Liver (tissue), 9 donors: ENCODE data around the gene GGACT. TPM values are rescaled to one million over a fixed set of nuclear protein-coding genes. Genes with fewer than 3 reads are reported as not detected.

ENCODE experiments used
- DNase-seq: peaks from one replicate; pipeline ENCODE4 v3.0.0-alpha.2; 2017; ENCODE audit warnings: low spot score
- H3K27ac ChIP-seq, 2 donors: one replicate each; pipeline ENCODE4 v1.7.0; 2013; ENCODE audit warnings: inconsistent platforms in 2 of 2, low read length in 2 of 2, control low read depth in 1 of 2, low read depth in 1 of 2, mild to moderate bottlenecking in 1 of 2
- H3K27me3 ChIP-seq, 4 donors: one replicate each; pipeline versions ENCODE4 v1.6.1 to v1.7.0; 2013; ENCODE audit warnings: low read length in 3 of 4, inconsistent platforms in 1 of 4, mild to moderate bottlenecking in 1 of 4, moderate library complexity in 1 of 4; ENCODE audit not compliant: control insufficient read depth in 4 of 4, insufficient read depth in 4 of 4
- H3K36me3 ChIP-seq, 4 donors: one replicate each; pipeline versions ENCODE4 v1.6.1 to v1.7.0; 2013; ENCODE audit warnings: low read length in 3 of 4, mild to moderate bottlenecking in 3 of 4, low read depth in 1 of 4, moderate library complexity in 1 of 4; ENCODE audit not compliant: control insufficient read depth in 4 of 4, insufficient read depth in 3 of 4
- H3K4me1 ChIP-seq, 4 donors: one replicate each; pipeline versions ENCODE4 v1.6.1 to v1.7.0; 2013; ENCODE audit warnings: low read length in 3 of 4, mild to moderate bottlenecking in 3 of 4, moderate library complexity in 1 of 4; ENCODE audit not compliant: control insufficient read depth in 4 of 4, insufficient read depth in 4 of 4
- H3K4me3 ChIP-seq, 3 donors: one replicate each; pipeline versions ENCODE4 v1.6.1 to v1.7.0; 2013; ENCODE audit warnings: low read length in 3 of 3, control low read depth in 1 of 3, low read depth in 1 of 3, mild to moderate bottlenecking in 1 of 3
- H3K9ac ChIP-seq, 2 donors: one replicate each; pipeline ENCODE4 v1.7.0; 2013; ENCODE audit warnings: low read length in 2 of 2, mild to moderate bottlenecking in 2 of 2, moderate library complexity in 2 of 2, control low read depth in 1 of 2, low read depth in 1 of 2
- H3K9me3 ChIP-seq, 4 donors: one replicate each; pipeline versions ENCODE4 v1.6.1 to v1.7.0; 2013; ENCODE audit warnings: low read length in 3 of 4; ENCODE audit not compliant: control insufficient read depth in 4 of 4
- EGR1 ChIP-seq, 2 donors: IDR thresholded peaks; 2 replicates each; pipeline ENCODE4 v1.6.1; 2016 to 2018; ENCODE audit warnings: antibody characterized with exemption in 2 of 2, low read depth in 2 of 2
- FOXA1 ChIP-seq: IDR thresholded peaks from 2 replicates; pipeline ENCODE4 v1.6.1; 2016; ENCODE audit warnings: antibody characterized with exemption
- GABPA ChIP-seq, 2 donors: IDR thresholded peaks in 1 of 2; conservative IDR thresholded peaks in 1 of 2; 2 replicates each; pipeline ENCODE4 v1.6.1; 2016; ENCODE audit warnings: antibody characterized with exemption in 2 of 2, mild to moderate bottlenecking in 1 of 2, moderate library complexity in 1 of 2
- HNF4A ChIP-seq, 2 donors: conservative IDR thresholded peaks; 2 replicates each; pipeline ENCODE4 v1.6.1; 2016; ENCODE audit warnings: antibody characterized with exemption in 2 of 2, mild to moderate bottlenecking in 2 of 2
- HNF4G ChIP-seq: IDR thresholded peaks from 2 replicates; pipeline ENCODE4 v1.6.1; 2016; ENCODE audit warnings: antibody characterized with exemption
- JUND ChIP-seq, 2 donors: IDR thresholded peaks; 2 replicates each; pipeline ENCODE4 v1.6.1; 2016; ENCODE audit warnings: antibody characterized with exemption in 2 of 2
- NR2F2 ChIP-seq: IDR thresholded peaks from 2 replicates; pipeline ENCODE4 v1.6.1; 2016; ENCODE audit warnings: antibody characterized with exemption
- RAD21 ChIP-seq, 2 donors: IDR thresholded peaks; 2 replicates each; pipeline ENCODE4 v1.6.1; 2016; ENCODE audit warnings: antibody characterized with exemption in 2 of 2, mild to moderate bottlenecking in 2 of 2
- REST ChIP-seq: IDR thresholded peaks from 2 replicates; pipeline ENCODE4 v1.6.1; 2016; ENCODE audit warnings: antibody characterized with exemption, mild to moderate bottlenecking
- RXRA ChIP-seq, 2 donors: IDR thresholded peaks; 2 replicates each; pipeline ENCODE4 v1.6.1; 2017 to 2018; ENCODE audit warnings: antibody characterized with exemption in 2 of 2, mild to moderate bottlenecking in 1 of 2
- TAF1 ChIP-seq: conservative IDR thresholded peaks from 2 replicates; pipeline ENCODE4 v1.6.1; 2016; ENCODE audit warnings: antibody characterized with exemption, mild to moderate bottlenecking
- WGBS: extraction: QIAGEN DNeasy Blood & Tissue Kit; methylation state at CpG from one replicate; pipeline ENCODE4 v1.1.7; 2013; 5-methylcytosine and 5-hydroxymethylcytosine counted together
- polyA plus RNA-seq, 2 donors: library from polyadenylated mRNA; stranded (reverse) in 1 of 2; unstranded in 1 of 2; fragments of 200-250 nt in 1 of 2; fragments of >200 nt in 1 of 2; fragmentation: Nextera tagmentation in 1 of 2; extraction: Ambion mirVana in 1 of 2; gene quantifications; one replicate each; pipeline versions ENCODE4 v1.2.1 to v1.2.3, GENCODE V29; 2013 to 2015
- total RNA-seq, 2 donors: library from RNA; depleted of rRNA; stranded (reverse); fragments of >200 nt; gene quantifications; one replicate each; pipeline ENCODE4 v1.2.3, GENCODE V29; 2014
- TF ChIP-seq, protein P1 (sequence below): IDR thresholded peaks from 2 replicates; pipeline ENCODE4 v1.6.1; 2016; ENCODE audit warnings: antibody characterized with exemption
- TF ChIP-seq, protein P2 (sequence below): IDR thresholded peaks from 2 replicates; pipeline ENCODE4 v1.6.1; 2016; ENCODE audit warnings: antibody characterized with exemption
- donor health status: healthy.
- donor health status: healthy.
- donor health status: healthy.
- donor health status: healthy.
- donor health status: healthy.

The GGACT gene
- total and polyA plus RNA-seq, 4 donors, result 2.5 to 6.3 (median 4.1) TPM

DNA sequence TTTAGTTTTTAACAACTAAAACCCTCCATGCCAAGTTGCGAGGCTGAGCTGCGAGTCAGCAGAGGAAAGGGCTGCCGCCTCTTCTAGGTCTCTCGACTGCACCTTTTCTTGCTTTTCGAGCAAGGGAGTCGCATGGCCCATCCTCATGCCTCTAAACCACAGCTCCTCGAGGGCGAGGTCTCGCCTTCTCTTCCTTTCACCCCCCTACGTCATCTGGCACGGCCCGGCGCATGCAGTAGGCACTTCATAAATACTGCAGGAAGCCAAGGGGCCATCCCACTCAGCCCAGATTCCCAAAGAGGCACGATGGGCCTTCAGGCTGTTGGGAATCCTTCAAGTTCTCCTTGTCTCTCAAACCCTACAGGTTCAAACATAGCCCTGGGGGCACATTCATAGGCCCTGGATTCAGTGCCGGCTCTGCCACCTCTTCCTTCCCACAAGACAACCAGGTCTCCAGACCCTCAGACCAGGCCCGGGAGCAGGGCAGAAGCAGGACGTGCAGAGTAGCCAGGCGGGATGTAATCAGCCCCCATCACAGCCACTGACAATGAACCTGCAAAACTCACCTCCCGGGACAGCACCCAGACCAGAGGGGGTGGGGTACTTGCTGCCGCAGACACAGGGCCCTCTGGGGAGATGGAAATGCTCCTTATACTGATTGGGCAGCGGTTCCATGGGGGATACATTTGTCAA is 41.7 kb downstream of the GGACT start:
- WGBS, result 97% methylated on average over 21 of the region's 21 CpGs
- Histone ChIP-seq H3K4me3 (no peak overlapping the region), H3K4me1 (peaks cover 1 to 43% (median 31%) of the 10 kb centered on the region in 4 donors), H3K27ac (no peak overlapping the region), H3K9ac (no peak overlapping the region), H3K36me3 (no peaks in the 10 kb centered on the region), H3K27me3 (no peaks in the 10 kb centered on the region), H3K9me3 (no peaks in the 10 kb centered on the region)
- TF ChIP-seq TAF1 (no peak), EGR1 (IDR thresholded peaks at IDR 0.05; ENCODE audit: low read depth in 2 of 2) (no peak), JUND (IDR thresholded peaks at IDR 0.05) (no peak), RAD21 (IDR thresholded peaks at IDR 0.05) (no peak), REST (no peak), FOXA1 (no peak), NR2F2 (no peak), HNF4A (conservative IDR thresholded peaks at IDR 0.05) (no peak), GABPA (IDR thresholded peaks at IDR 0.05 in 1 of 2, conservative IDR thresholded peaks at IDR 0.05 in 1 of 2) (no peak)
- TF ChIP-seq, protein P1, sequence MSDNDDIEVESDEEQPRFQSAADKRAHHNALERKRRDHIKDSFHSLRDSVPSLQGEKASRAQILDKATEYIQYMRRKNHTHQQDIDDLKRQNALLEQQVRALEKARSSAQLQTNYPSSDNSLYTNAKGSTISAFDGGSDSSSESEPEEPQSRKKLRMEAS, result no peak
- no peak for DNase-seq

- no peak for TF ChIP-seq RXRA (IDR thresholded peaks at IDR 0.05)
- TF ChIP-seq, protein P2, sequence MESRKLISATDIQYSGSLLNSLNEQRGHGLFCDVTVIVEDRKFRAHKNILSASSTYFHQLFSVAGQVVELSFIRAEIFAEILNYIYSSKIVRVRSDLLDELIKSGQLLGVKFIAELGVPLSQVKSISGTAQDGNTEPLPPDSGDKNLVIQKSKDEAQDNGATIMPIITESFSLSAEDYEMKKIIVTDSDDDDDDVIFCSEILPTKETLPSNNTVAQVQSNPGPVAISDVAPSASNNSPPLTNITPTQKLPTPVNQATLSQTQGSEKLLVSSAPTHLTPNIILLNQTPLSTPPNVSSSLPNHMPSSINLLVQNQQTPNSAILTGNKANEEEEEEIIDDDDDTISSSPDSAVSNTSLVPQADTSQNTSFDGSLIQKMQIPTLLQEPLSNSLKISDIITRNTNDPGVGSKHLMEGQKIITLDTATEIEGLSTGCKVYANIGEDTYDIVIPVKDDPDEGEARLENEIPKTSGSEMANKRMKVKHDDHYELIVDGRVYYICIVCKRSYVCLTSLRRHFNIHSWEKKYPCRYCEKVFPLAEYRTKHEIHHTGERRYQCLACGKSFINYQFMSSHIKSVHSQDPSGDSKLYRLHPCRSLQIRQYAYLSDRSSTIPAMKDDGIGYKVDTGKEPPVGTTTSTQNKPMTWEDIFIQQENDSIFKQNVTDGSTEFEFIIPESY, result no peak
- TF ChIP-seq JUND (IDR thresholded peaks at IDR 0.05), result no peak
- no peak for TF ChIP-seq GABPA (IDR thresholded peaks at IDR 0.05 in 1 of 2, conservative IDR thresholded peaks at IDR 0.05 in 1 of 2)
- TF ChIP-seq, protein P1, result no peak
- no peak for TF ChIP-seq NR2F2
- no peak for TF ChIP-seq HNF4G
- no peak overlapping the region for H3K4me3 ChIP-seq
- H3K9me3 ChIP-seq, result no peaks in the 10 kb centered on the region
- no peaks in the 10 kb centered on the region for H3K27me3 ChIP-seq
- peaks cover 1 to 43% (median 31%) of the 10 kb centered on the region in 4 donors for H3K4me1 ChIP-seq
- WGBS, result 91% methylated on average over 4 of the region's 4 CpGs
- H3K36me3 ChIP-seq, result no peaks in the 10 kb centered on the region
- no peak for DNase-seq
- peak overlapping the region; percentile 72 to 83 for H3K27ac ChIP-seq
- no peak overlapping the region for H3K9ac ChIP-seq
These were observed 42.9 kb downstream of the GGACT start for GRCh38 chr13:100545684-100546061.
